OCI-LY1 (cell line): ENCODE data around the gene SLCO2B1.

ENCODE experiments used
- H2AFZ ChIP-seq: fragments of 200-600 bp; sonication (generic), shearing (Covaris generic); 2 replicates; pipeline ENCODE4 v1.6.0; 2014; ENCODE audit warnings: antibody characterized with exemption, mild to moderate bottlenecking, low read length
- H3F3A ChIP-seq: fragments of 200-600 bp; sonication (generic), shearing (Covaris generic); 2 replicates; pipeline ENCODE4 v1.6.0; 2014; ENCODE audit warnings: mild to moderate bottlenecking, antibody characterized with exemption, low read length, moderate library complexity; ENCODE audit not compliant: insufficient read depth
- H3K27ac ChIP-seq: fragments of 200-600 bp; sonication (generic); 2 replicates; pipeline ENCODE4 v1.5.1; 2014; ENCODE audit warnings: low read length, mixed run types, mild to moderate bottlenecking, low read depth; ENCODE audit not compliant: poor library complexity, severe bottlenecking
- H3K27me3 ChIP-seq: fragments of 200-600 bp; sonication (generic); 2 replicates; pipeline ENCODE4 v1.6.0; 2014; ENCODE audit warnings: antibody characterized with exemption, mild to moderate bottlenecking, low read length, moderate library complexity; ENCODE audit not compliant: insufficient read depth
- H3K36me3 ChIP-seq: fragments of 200-600 bp; sonication (generic); 2 replicates; pipeline ENCODE4 v1.6.1; 2014; ENCODE audit warnings: mild to moderate bottlenecking, antibody characterized with exemption, low read length, moderate library complexity, mixed read lengths; ENCODE audit not compliant: insufficient read depth
- H3K4me1 ChIP-seq: fragments of 200-600 bp; sonication (generic); 2 replicates; pipeline ENCODE4 v1.5.1; 2014; ENCODE audit warnings: mild to moderate bottlenecking, low read length, moderate library complexity; ENCODE audit not compliant: insufficient read depth, severe bottlenecking
- H3K4me2 ChIP-seq: fragments of 200-600 bp; sonication (generic), shearing (Covaris generic); 2 replicates; pipeline ENCODE4 v1.6.1; 2014; ENCODE audit warnings: low read length
- H3K4me3 ChIP-seq: fragments of 200-600 bp; sonication (generic); 2 replicates; pipeline ENCODE4 v1.5.1; 2014; ENCODE audit warnings: low read length, low read depth, mild to moderate bottlenecking, mixed read lengths; ENCODE audit not compliant: poor library complexity, severe bottlenecking
- H3K79me2 ChIP-seq: fragments of 200-600 bp; shearing (Covaris generic); 2 replicates; pipeline ENCODE4 v1.6.1; 2016; ENCODE audit warnings: mixed run types, low read length, mixed read lengths; ENCODE audit not compliant: insufficient read depth
- H3K9ac ChIP-seq: fragments of 200-600 bp; sonication (generic), shearing (Covaris generic); 2 replicates; pipeline ENCODE4 v1.6.1; 2014; ENCODE audit warnings: mild to moderate bottlenecking, low read length, mixed read lengths
- H3K9me2 ChIP-seq: fragments of 200-600 bp; sonication (generic), shearing (Covaris generic); 2 replicates; pipeline ENCODE4 v1.6.1; 2014; ENCODE audit warnings: low read depth, mild to moderate bottlenecking, low read length, mixed read lengths
- H3K9me3 ChIP-seq: fragments of 200-600 bp; shearing (Covaris generic); 2 replicates; pipeline ENCODE4 v1.6.1; 2014; ENCODE audit warnings: low read length, mixed read lengths
- H4K20me1 ChIP-seq: fragments of 200-600 bp; sonication (generic), shearing (Covaris generic); 2 replicates; pipeline ENCODE4 v1.6.0; 2016; ENCODE audit warnings: mild to moderate bottlenecking, low read length; ENCODE audit not compliant: insufficient read depth
- EZH2 ChIP-seq: fragments of 200-600 bp; sonication (generic), shearing (Covaris generic); IDR thresholded peaks from 2 replicates; pipeline ENCODE4 v1.8.0; 2017; ENCODE audit warnings: borderline replicate concordance, mixed run types, mild to moderate bottlenecking, antibody characterized with exemption, low read length, moderate library complexity, mixed read lengths
- TF ChIP-seq, protein P1 (sequence below): fragments of 200-600 bp; sonication (generic), shearing (Covaris generic); IDR thresholded peaks from 2 replicates; pipeline ENCODE4 v1.5.1; 2017; ENCODE audit warnings: mild to moderate bottlenecking, antibody characterized with exemption, low read length, moderate library complexity, mixed read lengths

The SLCO2B1 gene

GRCh38 chr11:75146711-75147110 is 4.2 kb upstream of the SLCO2B1 start:
- H3K27me3 ChIP-seq: no peaks in the 10 kb centered on the region
- H2AFZ ChIP-seq: no peak overlapping the region
- no peak overlapping the region for H3K9ac ChIP-seq
- H3K4me3 ChIP-seq: no peak overlapping the region
- H3K36me3 ChIP-seq: no peaks in the 10 kb centered on the region
- TF ChIP-seq EZH2: no peak
- TF ChIP-seq, protein P1, sequence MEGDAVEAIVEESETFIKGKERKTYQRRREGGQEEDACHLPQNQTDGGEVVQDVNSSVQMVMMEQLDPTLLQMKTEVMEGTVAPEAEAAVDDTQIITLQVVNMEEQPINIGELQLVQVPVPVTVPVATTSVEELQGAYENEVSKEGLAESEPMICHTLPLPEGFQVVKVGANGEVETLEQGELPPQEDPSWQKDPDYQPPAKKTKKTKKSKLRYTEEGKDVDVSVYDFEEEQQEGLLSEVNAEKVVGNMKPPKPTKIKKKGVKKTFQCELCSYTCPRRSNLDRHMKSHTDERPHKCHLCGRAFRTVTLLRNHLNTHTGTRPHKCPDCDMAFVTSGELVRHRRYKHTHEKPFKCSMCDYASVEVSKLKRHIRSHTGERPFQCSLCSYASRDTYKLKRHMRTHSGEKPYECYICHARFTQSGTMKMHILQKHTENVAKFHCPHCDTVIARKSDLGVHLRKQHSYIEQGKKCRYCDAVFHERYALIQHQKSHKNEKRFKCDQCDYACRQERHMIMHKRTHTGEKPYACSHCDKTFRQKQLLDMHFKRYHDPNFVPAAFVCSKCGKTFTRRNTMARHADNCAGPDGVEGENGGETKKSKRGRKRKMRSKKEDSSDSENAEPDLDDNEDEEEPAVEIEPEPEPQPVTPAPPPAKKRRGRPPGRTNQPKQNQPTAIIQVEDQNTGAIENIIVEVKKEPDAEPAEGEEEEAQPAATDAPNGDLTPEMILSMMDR: no peak
- H3F3A ChIP-seq: no peaks in the 10 kb centered on the region
- no peaks in the 10 kb centered on the region for H3K9me3 ChIP-seq
- H4K20me1 ChIP-seq: no peaks in the 10 kb centered on the region
- H3K9me2 ChIP-seq: no peaks in the 10 kb centered on the region
- H3K79me2 ChIP-seq: no peaks in the 10 kb centered on the region
- no peak overlapping the region for H3K27ac ChIP-seq
- H3K4me1 ChIP-seq: no peaks in the 10 kb centered on the region
- H3K4me2 ChIP-seq: no peak overlapping the region

- no peaks in the 10 kb centered on the region for H4K20me1 ChIP-seq
- H3K36me3 ChIP-seq: no peaks in the 10 kb centered on the region
- 0 out of 2 replicates have a peak, but pooled peaks cover 2% of the 10 kb centered on the region for H3K27me3 ChIP-seq
- H3K79me2 ChIP-seq: no peaks in the 10 kb centered on the region
- H3K4me2 ChIP-seq: no peak overlapping the region
- H3K4me3 ChIP-seq: no peak overlapping the region
- no peaks in the 10 kb centered on the region for H3K4me1 ChIP-seq
- no peaks in the 10 kb centered on the region for H3K9me2 ChIP-seq
- TF ChIP-seq EZH2: no peak
- TF ChIP-seq, protein P1: no peak
- no peak overlapping the region for H3K27ac ChIP-seq
- no peaks in the 10 kb centered on the region for H3F3A ChIP-seq
- H3K9ac ChIP-seq: no peak overlapping the region
- H3K9me3 ChIP-seq: no peaks in the 10 kb centered on the region
- H2AFZ ChIP-seq: no peak overlapping the region
Measured at GRCh38 chr11:75147191-75147874, 3.6 kb upstream of the SLCO2B1 start.

- no peak overlapping the region for H3K4me2 ChIP-seq
- no peak overlapping the region for H3K27ac ChIP-seq
- H3K9ac ChIP-seq: no peak overlapping the region
- no peak overlapping the region for H3K4me3 ChIP-seq
- no peaks in the 10 kb centered on the region for H3K79me2 ChIP-seq
- TF ChIP-seq, protein P1: no peak
- no peak for TF ChIP-seq EZH2
- no peaks in the 10 kb centered on the region for H3K4me1 ChIP-seq
- no peaks in the 10 kb centered on the region for H4K20me1 ChIP-seq
- H3K36me3 ChIP-seq: no peaks in the 10 kb centered on the region
- no peak overlapping the region for H2AFZ ChIP-seq
- H3K9me3 ChIP-seq: no peaks in the 10 kb centered on the region
- no peaks in the 10 kb centered on the region for H3F3A ChIP-seq
- H3K27me3 ChIP-seq: 0 out of 2 replicates have a peak, but pooled peaks cover 3% of the 10 kb centered on the region
- H3K9me2 ChIP-seq: no peaks in the 10 kb centered on the region
Measured at GRCh38 chr11:75147875-75148263, 3.0 kb upstream of the SLCO2B1 start.
